Bronchial epithelial cell (primary cell): ENCODE results near the gene VPS41. TPM values are rescaled to one million over a fixed set of nuclear protein-coding genes. Genes with fewer than 3 reads are reported as not detected.

ENCODE experiments used
- DNase-seq: peaks from one replicate; pipeline ENCODE4 v3.0.0-alpha.2; 2010; ENCODE audit warnings: low read depth
- FAIRE-seq: peaks from 2 replicates; lab custom pipeline; 2011; peaks lifted over from hg19 to GRCh38; lab: Jason Lieb, UNC
- H3K27me3 ChIP-seq: 2 replicates; pipeline ENCODE4 v1.5.1; 2011; ENCODE audit warnings: low read length; ENCODE audit not compliant: control insufficient read depth, insufficient read depth
- H3K36me3 ChIP-seq: 2 replicates; pipeline ENCODE4 v1.5.1; 2011; ENCODE audit warnings: low read length; ENCODE audit not compliant: control insufficient read depth, insufficient read depth
- H3K4me3 ChIP-seq: 2 replicates; pipeline ENCODE4 v1.5.1; 2011; ENCODE audit warnings: mild to moderate bottlenecking, low read depth, low read length, control low read depth
- total RNA-seq: library from RNA; depleted of rRNA; stranded (reverse); fragments of >200 nt; gene quantifications from 2 replicates; pipeline ENCODE4 v1.2.1, GENCODE V29; 2014
- TF ChIP-seq, protein P1 (sequence below): IDR thresholded peaks from 2 replicates; pipeline ENCODE4 v1.5.1; 2011; ENCODE audit warnings: mild to moderate bottlenecking, moderate library complexity, low read length, control low read depth, inconsistent platforms; ENCODE audit not compliant: insufficient read depth, severe bottlenecking

VPS41 gene
- total RNA-seq, 1 donor from 2014 or later, result 32.9 TPM

GRCh38 chr7:38920731-38921130 lies 11.7 kb upstream of the VPS41 start:
- FAIRE-seq (no peak), DNase-seq (peak; percentile 51)
- Histone ChIP-seq H3K27me3 (no peaks in the 10 kb centered on the region), H3K36me3 (no peaks in the 10 kb centered on the region), H3K4me3 (no peak overlapping the region)
- TF ChIP-seq, protein P1, sequence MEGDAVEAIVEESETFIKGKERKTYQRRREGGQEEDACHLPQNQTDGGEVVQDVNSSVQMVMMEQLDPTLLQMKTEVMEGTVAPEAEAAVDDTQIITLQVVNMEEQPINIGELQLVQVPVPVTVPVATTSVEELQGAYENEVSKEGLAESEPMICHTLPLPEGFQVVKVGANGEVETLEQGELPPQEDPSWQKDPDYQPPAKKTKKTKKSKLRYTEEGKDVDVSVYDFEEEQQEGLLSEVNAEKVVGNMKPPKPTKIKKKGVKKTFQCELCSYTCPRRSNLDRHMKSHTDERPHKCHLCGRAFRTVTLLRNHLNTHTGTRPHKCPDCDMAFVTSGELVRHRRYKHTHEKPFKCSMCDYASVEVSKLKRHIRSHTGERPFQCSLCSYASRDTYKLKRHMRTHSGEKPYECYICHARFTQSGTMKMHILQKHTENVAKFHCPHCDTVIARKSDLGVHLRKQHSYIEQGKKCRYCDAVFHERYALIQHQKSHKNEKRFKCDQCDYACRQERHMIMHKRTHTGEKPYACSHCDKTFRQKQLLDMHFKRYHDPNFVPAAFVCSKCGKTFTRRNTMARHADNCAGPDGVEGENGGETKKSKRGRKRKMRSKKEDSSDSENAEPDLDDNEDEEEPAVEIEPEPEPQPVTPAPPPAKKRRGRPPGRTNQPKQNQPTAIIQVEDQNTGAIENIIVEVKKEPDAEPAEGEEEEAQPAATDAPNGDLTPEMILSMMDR, result no peak

DNA sequence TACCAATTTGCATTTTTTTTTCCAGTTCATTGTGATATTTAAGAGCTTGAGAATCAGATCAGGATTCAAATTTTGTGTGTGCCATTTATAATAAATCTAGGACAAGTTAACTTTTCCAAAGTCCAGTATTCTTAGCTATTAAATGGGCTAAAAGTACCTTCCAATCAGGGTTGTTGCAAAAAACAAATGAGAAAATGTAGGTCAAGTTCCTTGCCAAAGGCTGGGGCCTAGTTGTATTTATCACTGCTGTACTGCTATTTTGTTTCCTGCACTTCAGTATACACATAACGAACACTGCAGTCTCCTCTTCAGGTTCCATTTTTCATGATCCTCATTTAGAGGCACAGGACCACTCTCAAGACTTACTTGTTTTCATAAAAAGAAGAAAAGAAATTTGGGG lies 7.4 kb upstream of the VPS41 start:
- FAIRE-seq, result no peak
- no peak overlapping the region for H3K4me3 ChIP-seq
- TF ChIP-seq, protein P1, result no peak
- H3K27me3 ChIP-seq, result no peaks in the 10 kb centered on the region
- H3K36me3 ChIP-seq, result no peaks in the 10 kb centered on the region
- DNase-seq, result no peak

GRCh38 chr7:38909870-38910269 lies 879 bp upstream of the VPS41 start:
- H3K36me3 ChIP-seq, result no peaks in the 10 kb centered on the region
- DNase-seq, result no peak
- H3K27me3 ChIP-seq, result no peaks in the 10 kb centered on the region
- no peak for FAIRE-seq
- TF ChIP-seq, protein P1, result peak; percentile 6
- no peak overlapping the region for H3K4me3 ChIP-seq

DNA sequence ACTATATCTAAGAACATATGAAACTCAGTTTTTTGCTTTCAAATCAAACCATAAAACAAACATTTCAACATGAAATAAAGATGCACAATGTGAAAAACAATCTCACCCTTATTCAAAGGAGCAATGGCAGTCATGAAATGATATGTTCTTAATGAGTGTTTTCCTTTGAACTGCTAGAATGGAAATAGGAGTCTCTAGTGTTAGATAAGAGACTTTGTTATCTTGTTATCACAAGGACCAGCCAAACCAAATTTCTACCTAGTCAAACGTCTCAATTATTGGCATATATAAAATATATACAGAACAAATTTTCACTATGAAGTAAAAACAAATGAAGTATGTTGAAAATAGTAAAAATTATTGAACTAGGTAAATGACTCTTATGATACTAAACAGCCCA lies 1.2 kb downstream of the VPS41 start:
- FAIRE-seq, result no peak
- TF ChIP-seq, protein P1, result no peak

DNA sequence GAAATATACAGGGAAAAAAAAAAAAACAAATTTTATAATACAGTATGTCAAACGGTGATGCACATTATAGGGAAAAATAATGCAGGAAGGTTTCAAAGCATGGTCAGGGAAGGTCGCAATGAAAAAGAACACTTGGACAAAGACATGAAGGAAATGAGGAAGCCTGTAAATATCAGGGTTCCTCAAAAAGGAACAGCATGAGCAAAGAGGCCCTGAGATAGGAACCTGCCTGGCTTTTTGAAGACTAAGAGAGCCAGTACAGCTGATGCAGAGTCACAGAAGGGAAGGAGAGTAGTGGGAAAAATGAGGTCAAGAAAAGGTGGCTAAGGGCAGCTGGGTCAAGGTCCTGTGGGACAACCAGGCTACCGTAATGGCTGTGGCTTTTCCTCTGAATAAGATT lies 1.9 kb downstream of the VPS41 start:
- Histone ChIP-seq H3K36me3 (no peaks in the 10 kb centered on the region), H3K4me3 (no peak overlapping the region), H3K27me3 (no peaks in the 10 kb centered on the region)
- FAIRE-seq, result no peak
- TF ChIP-seq, protein P1, result no peak
- no peak for DNase-seq

More for the DNA sequence above, 1.2 kb downstream of the VPS41 start:
- DNase-seq, result no peak
- no peaks in the 10 kb centered on the region for H3K27me3 ChIP-seq
- H3K36me3 ChIP-seq, result no peaks in the 10 kb centered on the region
- H3K4me3 ChIP-seq, result no peak overlapping the region

DNA sequence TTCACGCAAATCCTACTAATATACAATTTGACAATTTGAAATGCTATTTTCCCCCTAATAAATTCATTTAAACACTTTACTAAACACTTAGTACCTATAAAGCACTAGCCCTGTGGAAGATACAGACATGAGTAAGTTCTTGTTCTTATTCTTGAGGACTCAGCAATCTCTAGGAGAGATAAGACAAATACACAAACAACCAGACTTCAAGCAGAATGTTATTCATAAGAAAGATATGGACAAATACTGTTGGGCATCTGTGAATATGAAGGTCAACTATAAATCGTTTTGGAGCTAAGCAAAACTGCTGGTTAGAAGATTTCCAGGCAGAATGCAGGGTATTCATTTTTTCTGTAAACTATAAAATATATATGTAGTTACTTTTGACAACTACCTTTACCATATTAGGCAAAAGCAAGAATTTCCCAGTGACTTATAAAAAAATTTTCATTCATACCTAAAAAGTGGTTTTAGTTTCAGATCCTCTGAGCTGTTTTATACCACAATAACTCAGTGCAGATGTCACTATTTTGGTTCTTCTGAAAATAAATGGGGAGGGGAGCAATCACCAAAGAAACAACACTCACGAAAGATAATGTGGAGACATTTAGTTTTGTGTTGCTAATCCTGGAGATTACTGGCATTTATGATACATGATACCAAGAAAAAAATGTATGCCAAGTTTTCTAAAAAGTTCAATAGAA lies 3.8 kb downstream of the VPS41 start:
- Histone ChIP-seq H3K4me3 (no peak overlapping the region), H3K27me3 (no peaks in the 10 kb centered on the region), H3K36me3 (no peaks in the 10 kb centered on the region)
- DNase-seq (no peak), FAIRE-seq (no peak)
- TF ChIP-seq, protein P1, result no peak
